ENCODE measurements around the gene AKT3.

GRCh38 chr1:243770860-243771259 lies 79.2 kb downstream of the AKT3 start:
- TF ChIP-seq CTCF (IDR thresholded peaks at IDR 0.05; ENCODE audit: control extremely low read depth in 1 of 3, insufficient read depth in 1 of 3, low read depth in 1 of 3, low read length in 3 of 3) (no peak), NRF1 (IDR thresholded peaks at IDR 0.05; ENCODE audit: low read depth, low read length) (no peak), SAP30 (IDR thresholded peaks at IDR 0.05; ENCODE audit: insufficient read depth, insufficient replicate concordance, low read length) (no peak), MAX (IDR thresholded peaks at IDR 0.05) (no peak), EP300 (IDR thresholded peaks at IDR 0.05; ENCODE audit: borderline replicate concordance in 1 of 2, low read depth in 2 of 2, low read length in 2 of 2) (no peak), RAD21 (IDR thresholded peaks at IDR 0.05 in 1 of 2, conservative IDR thresholded peaks at IDR 0.05 in 1 of 2; ENCODE audit: low read depth in 2 of 2, low read length in 2 of 2) (no peak), POLR2A (IDR thresholded peaks at IDR 0.05; ENCODE audit: control extremely low read depth in 1 of 2, low read depth in 2 of 2, low read length in 2 of 2) (no peak), EGR1 (IDR thresholded peaks at IDR 0.05; ENCODE audit: borderline replicate concordance, low read depth, low read length) (no peak), ZNF274 (IDR thresholded peaks at IDR 0.05; ENCODE audit: borderline replicate concordance, extremely low read depth, low read length) (no peak), CEBPB (IDR thresholded peaks at IDR 0.05; ENCODE audit: low read depth, low read length) (no peak)

Data from H1 (cell line).